ENCODE data around the gene PDLIM5.

Gene PDLIM5

DNA sequence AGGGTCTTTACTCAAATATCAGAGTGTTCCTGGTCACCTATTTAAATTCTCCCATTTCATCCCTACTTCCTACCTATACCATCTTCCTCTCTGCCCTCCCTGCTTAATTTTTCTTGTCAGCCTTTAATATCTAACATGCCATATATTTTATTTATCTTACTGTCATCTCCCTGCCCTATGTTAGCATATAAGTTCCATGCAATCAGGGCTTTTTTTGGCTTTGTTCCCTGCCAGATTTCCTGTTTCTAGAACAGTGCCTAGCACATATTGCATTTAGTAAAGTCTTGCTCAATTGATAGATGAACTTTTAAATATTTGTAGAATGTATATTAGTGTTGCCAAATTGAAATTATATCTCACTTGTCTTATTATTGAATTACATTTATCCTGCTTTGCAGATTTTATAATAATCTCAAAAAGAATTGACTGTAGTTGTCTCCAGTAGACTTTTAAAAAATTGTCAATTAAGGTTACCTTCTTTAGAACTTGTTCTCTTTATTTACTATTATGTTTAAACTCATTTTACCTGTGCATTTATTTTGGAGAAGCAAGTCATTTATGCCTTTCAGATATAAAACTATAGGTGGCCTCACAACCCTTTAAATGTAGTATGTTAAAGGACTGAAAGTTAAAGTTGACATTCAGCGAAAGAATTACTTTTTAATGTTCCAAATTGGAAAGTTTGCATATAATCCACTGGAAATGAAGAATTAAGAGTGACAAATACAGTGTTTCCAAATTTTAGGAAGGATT is 197.8 kb downstream of the PDLIM5 start:
- H3K4me1 Mint-ChIP-seq, result peaks cover 18% of the 10 kb centered on the region
- TF ChIP-seq, protein P1, sequence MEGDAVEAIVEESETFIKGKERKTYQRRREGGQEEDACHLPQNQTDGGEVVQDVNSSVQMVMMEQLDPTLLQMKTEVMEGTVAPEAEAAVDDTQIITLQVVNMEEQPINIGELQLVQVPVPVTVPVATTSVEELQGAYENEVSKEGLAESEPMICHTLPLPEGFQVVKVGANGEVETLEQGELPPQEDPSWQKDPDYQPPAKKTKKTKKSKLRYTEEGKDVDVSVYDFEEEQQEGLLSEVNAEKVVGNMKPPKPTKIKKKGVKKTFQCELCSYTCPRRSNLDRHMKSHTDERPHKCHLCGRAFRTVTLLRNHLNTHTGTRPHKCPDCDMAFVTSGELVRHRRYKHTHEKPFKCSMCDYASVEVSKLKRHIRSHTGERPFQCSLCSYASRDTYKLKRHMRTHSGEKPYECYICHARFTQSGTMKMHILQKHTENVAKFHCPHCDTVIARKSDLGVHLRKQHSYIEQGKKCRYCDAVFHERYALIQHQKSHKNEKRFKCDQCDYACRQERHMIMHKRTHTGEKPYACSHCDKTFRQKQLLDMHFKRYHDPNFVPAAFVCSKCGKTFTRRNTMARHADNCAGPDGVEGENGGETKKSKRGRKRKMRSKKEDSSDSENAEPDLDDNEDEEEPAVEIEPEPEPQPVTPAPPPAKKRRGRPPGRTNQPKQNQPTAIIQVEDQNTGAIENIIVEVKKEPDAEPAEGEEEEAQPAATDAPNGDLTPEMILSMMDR (IDR thresholded peaks at IDR 0.05), result no peak
- H3K36me3 Mint-ChIP-seq (ENCODE audit: low read depth), result peaks cover 78% of the 10 kb centered on the region
- no peak for DNase-seq
- H3K27ac Mint-ChIP-seq, result no peak overlapping the region
- H3K4me3 Mint-ChIP-seq, result no peak overlapping the region
- H3K27me3 Mint-ChIP-seq (ENCODE audit: low read depth, poor library complexity), result no peaks in the 10 kb centered on the region
- H3K9me3 Mint-ChIP-seq, result no peaks in the 10 kb centered on the region

- H3K9me3 Mint-ChIP-seq, result no peaks in the 10 kb centered on the region
- H3K4me1 Mint-ChIP-seq, result peaks cover 21% of the 10 kb centered on the region
- peaks cover 79% of the 10 kb centered on the region for H3K36me3 Mint-ChIP-seq (ENCODE audit: low read depth)
- peak overlapping the region; percentile 13 for H3K27ac Mint-ChIP-seq
- no peak for DNase-seq
- H3K27me3 Mint-ChIP-seq (ENCODE audit: low read depth, poor library complexity), result no peaks in the 10 kb centered on the region
- TF ChIP-seq, protein P1 (IDR thresholded peaks at IDR 0.05), result no peak
- H3K4me3 Mint-ChIP-seq, result no peak overlapping the region
Observed at GRCh38 chr4:94650134-94650495, 198.4 kb downstream of the PDLIM5 start.

GRCh38 chr4:94650690-94651089 is 198.9 kb downstream of the PDLIM5 start:
- TF ChIP-seq, protein P1 (IDR thresholded peaks at IDR 0.05), result no peak
- H3K27me3 Mint-ChIP-seq (ENCODE audit: low read depth, poor library complexity), result no peaks in the 10 kb centered on the region
- H3K27ac Mint-ChIP-seq, result peak overlapping the region; percentile 90
- DNase-seq, result no peak
- H3K4me3 Mint-ChIP-seq, result no peak overlapping the region
- peaks cover 76% of the 10 kb centered on the region for H3K36me3 Mint-ChIP-seq (ENCODE audit: low read depth)
- H3K9me3 Mint-ChIP-seq, result no peaks in the 10 kb centered on the region
- H3K4me1 Mint-ChIP-seq, result peaks cover 21% of the 10 kb centered on the region

- no peak overlapping the region for H3K4me3 Mint-ChIP-seq
- H3K4me1 Mint-ChIP-seq, result peaks cover 21% of the 10 kb centered on the region
- H3K27ac Mint-ChIP-seq, result no peak overlapping the region
Observed at GRCh38 chr4:94653095-94653649, 201.4 kb downstream of the PDLIM5 start.

GRCh38 chr4:94653984-94654609 is 202.4 kb downstream of the PDLIM5 start:
- TF ChIP-seq, protein P1 (IDR thresholded peaks at IDR 0.05), result no peak
- peaks cover 21% of the 10 kb centered on the region for H3K4me1 Mint-ChIP-seq
- H3K27ac Mint-ChIP-seq, result peak overlapping the region; percentile 91
- H3K4me3 Mint-ChIP-seq, result no peak overlapping the region
- no peaks in the 10 kb centered on the region for H3K9me3 Mint-ChIP-seq
- no peak for DNase-seq
- peaks cover 71% of the 10 kb centered on the region for H3K36me3 Mint-ChIP-seq (ENCODE audit: low read depth)
- no peaks in the 10 kb centered on the region for H3K27me3 Mint-ChIP-seq (ENCODE audit: low read depth, poor library complexity)

More at GRCh38 chr4:94653095-94653649, 201.4 kb downstream of the PDLIM5 start:
- DNase-seq, result no peak
- Mint-ChIP-seq H3K27me3 (ENCODE audit: low read depth, poor library complexity) (no peaks in the 10 kb centered on the region), H3K9me3 (no peaks in the 10 kb centered on the region), H3K36me3 (ENCODE audit: low read depth) (peaks cover 69% of the 10 kb centered on the region)
- TF ChIP-seq, protein P1 (IDR thresholded peaks at IDR 0.05), result no peak

Data from nephron progenitor cell (in vitro differentiated cells).